ENCODE data around the gene FBXO27.

GRCh38 chr19:39070888-39071287 is 38.5 kb upstream of the FBXO27 start:
- TF ChIP-seq POLR2AphosphoS5 (IDR thresholded peaks at IDR 0.05) (no peak), CTCF (IDR thresholded peaks at IDR 0.05) (no peak)

All from gastroesophageal sphincter (tissue), 3 donors.